ENCODE measurements around the gene PCDHGC4.

DNA sequence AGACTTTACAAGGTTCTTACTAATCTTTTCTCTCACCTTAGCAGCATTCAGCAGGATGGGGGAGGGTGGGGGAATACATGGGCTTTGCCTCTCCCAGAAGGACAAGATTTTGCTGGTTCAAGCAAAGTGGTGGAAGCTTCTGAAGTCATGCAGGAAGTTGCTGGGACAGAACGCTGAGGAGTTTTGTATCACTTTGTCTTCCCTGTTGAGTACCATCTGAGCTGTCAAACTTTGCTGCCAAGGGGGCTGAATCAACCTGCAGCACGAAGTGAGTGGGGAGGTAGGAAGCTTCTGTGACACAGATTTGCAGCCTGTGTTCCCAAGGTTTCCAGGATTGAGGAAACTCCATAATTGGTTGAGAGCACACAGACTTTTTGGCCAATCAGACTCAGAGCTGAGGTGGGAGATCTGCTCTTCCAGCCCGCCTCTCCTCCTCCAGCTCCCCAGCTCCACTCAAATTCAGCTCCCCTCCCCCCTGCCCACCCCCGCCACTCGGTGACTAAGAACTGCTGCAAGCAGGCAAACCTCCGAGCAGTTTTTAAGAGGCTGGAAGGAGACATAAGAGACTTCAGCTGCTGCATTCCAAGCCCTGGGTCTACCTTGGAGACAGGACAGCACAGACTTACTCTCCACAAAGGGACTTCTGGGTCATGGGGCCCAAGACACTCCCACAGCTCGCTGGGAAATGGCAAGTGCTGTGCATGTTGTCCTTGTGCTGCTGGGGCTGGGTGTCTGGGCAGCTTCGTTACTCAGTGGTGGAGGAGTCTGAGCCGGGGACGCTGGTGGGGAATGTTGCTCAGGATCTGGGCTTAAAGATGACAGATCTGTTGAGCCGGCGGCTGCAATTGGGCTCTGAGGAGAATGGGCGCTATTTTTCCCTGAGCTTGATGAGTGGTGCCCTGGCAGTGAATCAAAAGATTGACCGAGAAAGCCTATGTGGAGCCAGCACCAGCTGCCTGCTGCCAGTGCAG is 4.0 kb downstream of the PCDHGC4 start, which contains the start of gene PCDHGC5:
- TF ChIP-seq POLR2A (IDR thresholded peaks at IDR 0.05; ENCODE audit: low read depth, low read length) (no peak), POLR2AphosphoS5 (IDR thresholded peaks at IDR 0.05; ENCODE audit: low read depth, low read length) (no peak)
